Psoas muscle (tissue), 8 donors: ENCODE data around the gene ZIC4. TPM values are rescaled to one million over a fixed set of nuclear protein-coding genes. Genes with fewer than 3 reads are reported as not detected.

Source experiments
- ATAC-seq, 4 donors: fragments of 200-7000 bp; cut with Tn5 transposase; one replicate each; pipeline ENCODE4 v1.9.1; 2020; ENCODE audit warnings: moderate library complexity in 3 of 4, mild to moderate bottlenecking in 2 of 4
- DNase-seq, 2 donors: peaks; one replicate each; pipeline ENCODE4 v3.0.0-alpha.2; 2020
- H3K27ac ChIP-seq: fragments of 200-600 bp; one replicate; pipeline ENCODE4 v1.8.0; 2022
- H3K27me3 ChIP-seq, 3 donors: fragments of 200-600 bp in 1 of 3; one replicate each; pipeline versions ENCODE4 v1.6.1 to v1.8.0; 2013 to 2022; ENCODE audit warnings: low read length in 2 of 3, mild to moderate bottlenecking in 2 of 3, moderate library complexity in 1 of 3; ENCODE audit not compliant: insufficient read depth in 3 of 3
- H3K36me3 ChIP-seq, 2 donors: fragments of 200-600 bp in 1 of 2; one replicate each; pipeline versions ENCODE4 v1.6.1 to v1.8.0; 2013 to 2022; ENCODE audit warnings: low read depth in 1 of 2, mild to moderate bottlenecking in 1 of 2, moderate library complexity in 1 of 2; ENCODE audit not compliant: insufficient read depth in 1 of 2
- H3K4me1 ChIP-seq: fragments of 200-600 bp; one replicate; pipeline ENCODE4 v1.8.0; 2022
- H3K4me3 ChIP-seq: fragments of 200-600 bp; one replicate; pipeline ENCODE4 v1.8.0; 2022; ENCODE audit warnings: mild to moderate bottlenecking
- H3K9me3 ChIP-seq: fragments of 200-600 bp; one replicate; pipeline ENCODE4 v1.8.0; 2022
- WGBS, 3 donors: extraction: QIAGEN DNeasy Blood & Tissue Kit; methylation state at CpG; one replicate each; pipeline versions ENCODE4 v1.1.6 to v1.1.7; 2013; 5-methylcytosine and 5-hydroxymethylcytosine counted together
- intact Hi-C, 2 donors: fragments of 100-400 bp; cut with DNase I; formaldehyde crosslinking; loops; one replicate each; pipeline versions ENCODE4 v1.11.0 to v1.14.2; 2022
- polyA plus RNA-seq, 3 donors: library from polyadenylated mRNA; stranded (reverse); fragments of 200-250 nt; gene quantifications; one replicate each; pipeline ENCODE4 v1.2.3, GENCODE V29; 2013
- total RNA-seq, 4 donors: library from RNA; stranded (reverse); fragmentation: NEBNext Ultra II Directional in 2 of 4; extraction: Animal tissue kit (Norgen Biotek cat#: 25700) in 2 of 4; gene quantifications; one replicate each; pipeline versions ENCODE4 v1.2.1 to v1.2.4, GENCODE V29; 2021 to 2023
- TF ChIP-seq, protein P1 (sequence below): fragments of 200-600 bp; IDR thresholded peaks from one replicate; pipeline ENCODE4 v1.8.0; 2022; ENCODE audit warnings: antibody characterized with exemption
- donor health status: healthy with polysubstance abuse.
- donor health status: DM: no; HTN: no; CAD: no; lungs with moderate emphysema.
- donor health status: Bipolar disorder and iron deficiency.
- donor health status: healthy.
- donor health status: DM: yes; HTN: yes; CAD: no.
- donor health status: DM: no; HTN: no; CAD: no.
- donor health status: DM: no; HTN: no; CAD: no.
- donor health status: DM: yes; HTN: yes; CAD: no.

The ZIC4 gene
- total and polyA plus RNA-seq, 7 donors = 0.10 to 1.00 (median 0.46) TPM

- ATAC-seq = no peak
- Histone ChIP-seq H3K27me3 (peaks cover 11 to 68% (median 35%) of the 10 kb centered on the region in 3 donors), H3K27ac (no peak overlapping the region), H3K9me3 (no peaks in the 10 kb centered on the region), H3K36me3 (no peaks in the 10 kb centered on the region), H3K4me1 (peaks cover 6% of the 10 kb centered on the region), H3K4me3 (no peak overlapping the region)
- TF ChIP-seq, protein P1, sequence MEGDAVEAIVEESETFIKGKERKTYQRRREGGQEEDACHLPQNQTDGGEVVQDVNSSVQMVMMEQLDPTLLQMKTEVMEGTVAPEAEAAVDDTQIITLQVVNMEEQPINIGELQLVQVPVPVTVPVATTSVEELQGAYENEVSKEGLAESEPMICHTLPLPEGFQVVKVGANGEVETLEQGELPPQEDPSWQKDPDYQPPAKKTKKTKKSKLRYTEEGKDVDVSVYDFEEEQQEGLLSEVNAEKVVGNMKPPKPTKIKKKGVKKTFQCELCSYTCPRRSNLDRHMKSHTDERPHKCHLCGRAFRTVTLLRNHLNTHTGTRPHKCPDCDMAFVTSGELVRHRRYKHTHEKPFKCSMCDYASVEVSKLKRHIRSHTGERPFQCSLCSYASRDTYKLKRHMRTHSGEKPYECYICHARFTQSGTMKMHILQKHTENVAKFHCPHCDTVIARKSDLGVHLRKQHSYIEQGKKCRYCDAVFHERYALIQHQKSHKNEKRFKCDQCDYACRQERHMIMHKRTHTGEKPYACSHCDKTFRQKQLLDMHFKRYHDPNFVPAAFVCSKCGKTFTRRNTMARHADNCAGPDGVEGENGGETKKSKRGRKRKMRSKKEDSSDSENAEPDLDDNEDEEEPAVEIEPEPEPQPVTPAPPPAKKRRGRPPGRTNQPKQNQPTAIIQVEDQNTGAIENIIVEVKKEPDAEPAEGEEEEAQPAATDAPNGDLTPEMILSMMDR = no peak
- intact Hi-C loops = loop anchor here in 1 of 2 donors (10.0 kb wide), 2 partner anchors 55 to 255 kb away; no protein-coding TSS in a partner anchor
- DNase-seq = no peak
- WGBS, 3 donors = 50 to 64% (median 61%) methylated on average over 45 of the region's 45 CpGs
These were observed 46.9 kb downstream of the ZIC4 start for GRCh38 chr3:147359177-147360050.

- peaks cover 6% of the 10 kb centered on the region for H3K4me1 ChIP-seq
- H3K4me3 ChIP-seq = no peak overlapping the region
- no peaks in the 10 kb centered on the region for H3K9me3 ChIP-seq
- intact Hi-C loops = loop anchor here in 1 of 2 donors (10.0 kb wide), 1 partner anchor 56 kb away; no protein-coding TSS in a partner anchor
- H3K27ac ChIP-seq = no peak overlapping the region
- WGBS, 3 donors = 34 to 53% (median 51%) methylated on average over 9 of the region's 9 CpGs
- H3K36me3 ChIP-seq = no peaks in the 10 kb centered on the region
- DNase-seq (no peak), ATAC-seq (no peak)
- H3K27me3 ChIP-seq = peaks cover 14 to 78% (median 35%) of the 10 kb centered on the region in 3 donors
- TF ChIP-seq, protein P1 = no peak
These were observed 48.0 kb downstream of the ZIC4 start for GRCh38 chr3:147358144-147358992.

DNA sequence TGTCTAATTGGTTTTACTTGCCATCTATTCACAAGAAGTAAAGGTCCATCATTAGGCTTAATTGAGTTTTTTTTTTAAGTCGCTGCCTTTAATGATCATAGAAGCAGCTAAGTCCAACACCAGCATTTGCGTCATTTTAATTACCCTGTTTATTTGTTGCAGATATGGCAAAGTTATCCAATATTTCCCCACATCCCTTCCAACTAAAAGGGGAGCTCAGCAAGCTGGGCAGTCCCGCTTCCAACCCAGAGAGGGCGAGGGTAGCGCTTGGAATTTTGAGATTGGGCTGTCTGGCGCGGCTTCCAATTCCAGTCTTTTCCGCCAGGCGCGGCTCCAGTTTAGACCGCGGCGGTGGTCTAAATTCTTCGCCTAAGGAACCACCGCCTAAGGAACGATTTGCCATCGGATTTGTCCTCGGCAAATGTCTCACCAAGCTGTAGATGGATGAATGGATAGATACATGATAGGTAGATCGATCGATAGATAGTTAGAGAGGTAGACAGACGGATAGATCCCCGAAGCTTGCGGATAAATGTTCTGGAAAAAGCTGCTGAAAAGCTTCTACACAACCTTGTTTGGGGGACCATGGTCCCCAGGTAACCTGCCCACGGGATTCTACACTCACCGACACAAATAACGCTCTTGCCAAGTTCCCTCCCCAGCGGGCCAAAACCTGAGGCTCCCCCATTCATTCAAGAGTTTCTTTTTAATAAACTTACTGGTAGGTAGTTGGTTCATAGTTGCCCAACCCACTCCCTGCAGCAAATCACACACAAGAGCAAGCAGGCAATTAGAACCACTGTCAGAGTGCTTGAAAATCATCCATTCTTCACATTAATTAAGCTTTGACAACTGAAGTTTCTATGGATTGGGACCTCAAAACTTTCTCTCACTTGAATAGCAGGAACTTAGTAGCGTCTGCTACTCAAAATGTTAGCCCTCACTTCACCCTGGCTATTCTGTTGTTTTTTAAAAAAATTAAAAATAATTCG, 49.1 kb downstream of the ZIC4 start:
- no peaks in the 10 kb centered on the region for H3K36me3 ChIP-seq
- peaks cover 6% of the 10 kb centered on the region for H3K4me1 ChIP-seq
- no peak overlapping the region for H3K27ac ChIP-seq
- TF ChIP-seq, protein P1 = no peak
- ATAC-seq (no peak), DNase-seq (no peak)
- H3K9me3 ChIP-seq = no peaks in the 10 kb centered on the region
- intact Hi-C loops = loop anchor here in 1 of 2 donors (10.0 kb wide), 1 partner anchor 58 kb away; no protein-coding TSS in a partner anchor
- no peak overlapping the region for H3K4me3 ChIP-seq
- peaks cover 17 to 81% (median 35%) of the 10 kb centered on the region in 3 donors for H3K27me3 ChIP-seq
- WGBS, 3 donors = 19 to 33% (median 31%) methylated on average over 29 of the region's 29 CpGs
